HepG2 (cell line): ENCODE results near the gene PAIP2. TPM values are rescaled to one million over a fixed set of nuclear protein-coding genes. Genes with fewer than 3 reads are reported as not detected.

Experiments used
- ADNP ChIP-seq: sonication (generic); formaldehyde crosslinking; IDR thresholded peaks from 2 replicates; pipeline ENCODE4 v1.4.0; 2020; ENCODE audit warnings: missing genetic modification reagents
- FOXO4 ChIP-seq: sonication (generic); formaldehyde crosslinking; conservative IDR thresholded peaks from 2 replicates; pipeline ENCODE4 v1.8.1; 2023; ENCODE audit warnings: missing genetic modification reagents
- HDAC6 ChIP-seq: fragments of 200-600 bp; sonication (generic); IDR thresholded peaks from 2 replicates; pipeline ENCODE4 v1.7.0; 2017; ENCODE audit warnings: mild to moderate bottlenecking, antibody characterized with exemption, low read length, low read depth
- HNRNPK ChIP-seq: fragments of 200-400 bp; formaldehyde crosslinking; IDR thresholded peaks from 2 replicates; pipeline ENCODE4 v1.6.1; 2018; ENCODE audit warnings: low read length, low read depth, moderate library complexity, mild to moderate bottlenecking; ENCODE audit not compliant: poor library complexity, severe bottlenecking
- HOXD1 ChIP-seq: sonication (generic); formaldehyde crosslinking; IDR thresholded peaks from 2 replicates; pipeline ENCODE4 v1.5.0; 2020; ENCODE audit warnings: missing genetic modification reagents
- KDM4B ChIP-seq: sonication (generic); formaldehyde crosslinking; IDR thresholded peaks from 2 replicates; pipeline ENCODE4 v1.4.0; 2020; ENCODE audit warnings: missing genetic modification reagents
- MAZ ChIP-seq, 2 experiments: sonication (generic) in 1 of 2; formaldehyde crosslinking in 1 of 2; IDR thresholded peaks; 2 replicates each; pipeline versions ENCODE4 v1.5.0 to v1.6.1; 2012 to 2020; ENCODE audit warnings: low read depth in 2 of 2, mild to moderate bottlenecking in 2 of 2, borderline replicate concordance in 1 of 2, improper control_type of control experiment in 1 of 2, low read length in 1 of 2, missing genetic modification reagents in 1 of 2, moderate library complexity in 1 of 2
- MED1 ChIP-seq: sonication (generic); formaldehyde crosslinking; IDR thresholded peaks from 2 replicates; pipeline ENCODE4 v1.4.0; 2020; ENCODE audit warnings: missing genetic modification reagents
- RAD21 ChIP-seq: fragments of 450-650 bp; formaldehyde crosslinking; IDR thresholded peaks from 2 replicates; pipeline ENCODE4 v1.5.0; 2020; ENCODE audit warnings: mild to moderate bottlenecking
- RCOR2 ChIP-seq: IDR thresholded peaks from 2 replicates; pipeline ENCODE4 v1.6.1; 2016; ENCODE audit warnings: missing biosample characterization, missing genetic modification reagents
- RORA ChIP-seq: sonication (generic); formaldehyde crosslinking; IDR thresholded peaks from 2 replicates; pipeline ENCODE4 v1.5.0; 2020; ENCODE audit warnings: mild to moderate bottlenecking, missing genetic modification reagents, moderate library complexity
- SNAPC4 ChIP-seq: sonication (generic); formaldehyde crosslinking; IDR thresholded peaks from 2 replicates; pipeline ENCODE4 v1.4.0; 2020; ENCODE audit warnings: mild to moderate bottlenecking, missing genetic modification reagents
- SSRP1 ChIP-seq: IDR thresholded peaks from 2 replicates; pipeline ENCODE4 v1.6.1; 2016; ENCODE audit warnings: control low read depth
- ZFP36L1 ChIP-seq: sonication (generic); formaldehyde crosslinking; IDR thresholded peaks from 2 replicates; pipeline ENCODE4 v1.8.0; 2022; ENCODE audit warnings: mild to moderate bottlenecking, missing genetic modification reagents, moderate library complexity
- ZNF230 ChIP-seq: sonication (generic); formaldehyde crosslinking; IDR thresholded peaks from 2 replicates; pipeline ENCODE4 v1.4.0; 2020; ENCODE audit warnings: mild to moderate bottlenecking, missing genetic modification reagents
- ZNF552 ChIP-seq: sonication (generic); formaldehyde crosslinking; IDR thresholded peaks from 2 replicates; pipeline ENCODE4 v1.9.0; 2022; ENCODE audit warnings: missing genetic modification reagents, mild to moderate bottlenecking, borderline replicate concordance
- ZNF574 ChIP-seq: sonication (generic); formaldehyde crosslinking; IDR thresholded peaks from 2 replicates; pipeline ENCODE4 v1.4.0; 2020; ENCODE audit warnings: missing genetic modification reagents
- ZNF660 ChIP-seq: sonication (generic); formaldehyde crosslinking; IDR thresholded peaks from 2 replicates; pipeline ENCODE4 v1.5.1; 2020; ENCODE audit warnings: mild to moderate bottlenecking, low read depth, missing genetic modification reagents, borderline replicate concordance
- ZNF768 ChIP-seq: sonication (generic); formaldehyde crosslinking; IDR thresholded peaks from 2 replicates; pipeline ENCODE4 v1.4.0; 2020; ENCODE audit warnings: missing genetic modification reagents
- polyA plus RNA-seq, 8 experiments: library from polyadenylated mRNA; depleted of rRNA in 3 of 8; stranded (reverse) in 7 of 8; unstranded in 1 of 8; fragments of >200 nt; fragmentation: Illumina TruSeq in 4 of 8; extraction: Trizol in 4 of 8; gene quantifications; 2 replicates each; pipeline versions ENCODE4 v1.2.1 to v1.2.3, GENCODE V29; 2011 to 2016; ENCODE audit warnings: low read depth in 4 of 8, missing spikeins in 1 of 8, mixed read lengths in 1 of 8; ENCODE audit not compliant: insufficient read depth in 1 of 8
- total RNA-seq, 5 experiments: library from RNA; depleted of rRNA; stranded (reverse); fragments of >200 nt; fragmentation: Illumina TruSeq; extraction: Trizol; gene quantifications; 2 replicates each; pipeline ENCODE4 v1.2.3, GENCODE V29; 2016; ENCODE audit warnings: low read depth in 1 of 5

Gene PAIP2
- total and polyA plus RNA-seq, 2 of the 13 experiments (the other 11 are each of a cell fraction or from before 2014, with no cell fraction given): 61.5 to 76.3 TPM

GRCh38 chr5:139385061-139386049 is 43.7 kb downstream of the PAIP2 start (continued):
- TF ChIP-seq SNAPC4 (no peak), KDM4B (no peak), HNRNPK (no peak), ZNF660 (CRISPR knock-in tag) (no peak), MED1 (peak; percentile 41; the same call in 1 of the 2 replicates), SSRP1 (CRISPR knock-in tag) (no peak), ZNF552 (CRISPR knock-in tag) (no peak), RAD21 (peak; percentile 64), HOXD1 (CRISPR knock-in tag) (no peak), ZFP36L1 (CRISPR knock-in tag) (no peak), RCOR2 (CRISPR knock-in tag) (no peak), HDAC6 (no peak), ZNF574 (CRISPR knock-in tag) (0 out of 2 replicates have a peak, but pooled peaks have one; percentile 25), FOXO4 (CRISPR knock-in tag) (no peak), MAZ (IDR thresholded peaks at IDR 0.05; ENCODE audit: borderline replicate concordance, low read depth, low read length) (no peak), MAZ (CRISPR knock-in tag; IDR thresholded peaks at IDR 0.05; ENCODE audit: low read depth) (no peak), RORA (CRISPR knock-in tag) (no peak), ZNF230 (CRISPR knock-in tag) (no peak), ZNF768 (CRISPR knock-in tag) (no peak), ADNP (CRISPR knock-in tag) (no peak)
